GM18499 (cell line): Measurements from ENCODE around the gene U2AF2.

ENCODE experiments used
- ATAC-seq: cut with Tn5 transposase; IDR thresholded peaks from one replicate; pipeline ENCODE4 v1.9.1; 2021; ENCODE audit warnings: moderate number of reproducible peaks; ENCODE audit not compliant: insufficient read depth, unreplicated experiment

Gene U2AF2

DNA sequence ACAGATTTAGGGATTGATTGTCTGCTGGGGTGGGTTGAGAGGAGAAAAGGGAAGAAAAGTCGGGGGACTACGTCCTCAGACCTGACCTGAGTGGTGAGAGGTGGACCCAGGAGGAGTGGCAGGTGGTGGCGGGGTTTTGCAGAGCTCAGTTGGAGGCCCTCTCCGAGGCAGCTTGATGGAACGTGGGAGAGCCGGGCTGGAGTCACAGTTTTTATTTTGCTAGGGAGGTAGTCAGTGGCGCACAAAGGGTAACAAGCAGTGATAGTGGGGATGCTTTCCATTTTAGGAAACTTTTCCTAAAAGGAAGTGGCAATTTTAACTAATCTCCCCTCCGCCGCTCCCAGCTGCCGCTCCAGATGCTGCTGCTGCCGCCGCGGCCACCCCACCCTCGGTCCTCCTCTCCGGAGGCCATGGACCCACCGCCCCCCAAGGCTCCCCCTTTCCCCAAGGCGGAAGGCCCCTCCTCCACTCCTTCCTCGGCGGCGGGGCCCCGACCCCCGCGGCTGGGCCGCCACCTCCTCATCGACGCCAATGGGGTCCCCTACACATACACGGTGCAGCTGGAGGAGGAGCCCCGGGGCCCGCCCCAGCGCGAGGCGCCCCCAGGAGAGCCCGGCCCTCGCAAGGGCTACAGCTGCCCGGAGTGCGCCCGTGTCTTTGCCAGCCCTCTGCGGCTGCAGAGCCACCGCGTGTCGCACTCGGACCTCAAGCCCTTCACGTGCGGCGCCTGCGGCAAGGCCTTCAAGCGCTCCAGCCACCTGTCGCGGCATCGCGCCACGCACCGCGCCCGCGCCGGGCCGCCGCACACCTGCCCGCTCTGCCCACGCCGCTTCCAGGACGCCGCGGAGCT lies 12.5 kb upstream of the U2AF2 start:
- no peak for ATAC-seq

DNA sequence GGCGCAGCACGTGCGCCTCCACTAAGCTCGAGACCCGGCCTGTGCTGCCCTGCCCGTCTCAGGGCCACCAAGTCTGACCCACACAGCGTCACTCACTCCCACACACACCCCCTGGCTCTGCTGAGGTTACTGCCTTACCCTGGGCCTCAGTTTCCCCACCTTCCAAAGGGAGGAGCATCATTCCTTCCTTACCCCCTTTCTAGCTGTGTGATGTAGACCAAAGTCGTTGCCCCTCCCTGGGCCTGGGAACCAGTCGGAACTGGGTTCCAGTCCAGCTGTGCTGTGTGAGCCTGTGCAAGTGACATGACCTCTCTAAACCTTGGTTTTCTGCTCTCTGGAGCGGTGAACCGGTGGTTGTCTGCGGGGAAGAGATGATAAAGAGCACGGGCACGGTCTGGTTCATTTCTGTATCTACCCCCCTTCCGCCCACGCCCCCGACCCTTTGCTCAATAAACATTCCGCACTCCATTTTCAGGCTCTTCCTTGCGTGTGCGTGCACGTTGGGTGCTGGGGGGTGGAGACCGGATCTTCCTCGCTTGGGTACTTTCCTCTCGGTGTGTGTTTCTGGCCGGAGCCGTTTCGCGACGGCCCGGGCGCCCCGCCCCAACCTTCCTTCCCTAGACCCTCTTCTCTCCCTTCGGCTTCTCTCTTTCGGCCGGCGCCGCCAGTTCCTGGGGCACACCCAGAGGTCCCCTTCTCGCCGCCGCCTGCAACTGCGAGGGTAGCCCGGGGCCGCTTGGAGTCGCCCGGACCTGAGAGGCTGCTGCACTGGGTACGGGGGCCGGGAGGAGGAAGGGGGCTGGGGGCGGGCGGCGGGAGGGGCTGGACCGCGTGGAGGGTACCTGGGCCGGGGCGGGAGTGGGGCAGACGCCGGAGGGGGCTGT lies 11.6 kb upstream of the U2AF2 start, which contains the start of gene ZNF581:
Gene ZNF581 (plus strand): TSS at position 647 of the 884 bp plus-strand sequence. CDS start 923 bp downstream, outside the sequence.
- ATAC-seq: no peak

DNA sequence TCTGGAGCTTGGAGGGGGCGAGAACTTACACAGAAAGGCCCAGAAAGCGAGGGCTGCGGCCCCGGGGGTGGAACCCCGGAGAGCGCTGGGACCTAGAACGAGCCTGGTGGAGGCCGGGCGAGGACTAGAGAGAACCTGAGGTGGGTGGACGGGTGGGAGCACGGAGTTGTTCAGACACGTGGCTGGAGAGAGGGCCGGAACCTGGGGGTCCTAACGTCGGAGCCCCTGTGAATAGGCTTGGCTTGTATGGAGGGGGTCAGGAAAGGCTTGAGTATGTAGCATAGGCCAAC lies 11.0 kb upstream of the U2AF2 start:
- no peak for ATAC-seq

DNA sequence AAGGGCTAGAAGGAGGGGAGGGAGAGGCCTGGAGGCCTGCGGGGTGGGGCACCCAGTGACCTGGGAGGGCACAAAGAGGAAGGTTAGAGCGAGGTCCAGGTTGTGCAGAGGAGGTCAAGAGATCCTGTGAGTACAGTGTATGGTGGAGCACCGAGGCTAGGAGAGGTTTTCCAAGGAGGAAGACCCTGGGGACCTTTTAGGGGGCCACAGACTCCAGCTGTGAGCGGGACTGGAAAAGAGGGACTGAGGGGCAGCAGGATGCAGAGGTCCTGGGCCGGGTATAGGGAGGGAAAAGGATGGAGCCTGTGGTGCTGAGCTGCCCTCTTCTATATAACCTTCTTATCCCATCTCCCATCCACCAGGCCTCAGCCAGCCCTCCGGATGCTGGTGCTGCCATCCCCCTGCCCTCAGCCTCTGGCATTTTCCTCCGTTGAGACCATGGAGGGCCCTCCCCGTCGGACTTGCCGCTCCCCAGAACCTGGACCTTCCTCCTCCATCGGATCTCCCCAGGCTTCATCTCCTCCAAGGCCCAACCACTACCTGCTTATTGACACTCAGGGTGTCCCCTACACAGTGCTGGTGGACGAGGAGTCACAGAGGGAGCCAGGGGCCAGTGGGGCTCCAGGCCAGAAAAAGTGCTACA lies 10.5 kb upstream of the U2AF2 start:
- ATAC-seq: no peak

DNA sequence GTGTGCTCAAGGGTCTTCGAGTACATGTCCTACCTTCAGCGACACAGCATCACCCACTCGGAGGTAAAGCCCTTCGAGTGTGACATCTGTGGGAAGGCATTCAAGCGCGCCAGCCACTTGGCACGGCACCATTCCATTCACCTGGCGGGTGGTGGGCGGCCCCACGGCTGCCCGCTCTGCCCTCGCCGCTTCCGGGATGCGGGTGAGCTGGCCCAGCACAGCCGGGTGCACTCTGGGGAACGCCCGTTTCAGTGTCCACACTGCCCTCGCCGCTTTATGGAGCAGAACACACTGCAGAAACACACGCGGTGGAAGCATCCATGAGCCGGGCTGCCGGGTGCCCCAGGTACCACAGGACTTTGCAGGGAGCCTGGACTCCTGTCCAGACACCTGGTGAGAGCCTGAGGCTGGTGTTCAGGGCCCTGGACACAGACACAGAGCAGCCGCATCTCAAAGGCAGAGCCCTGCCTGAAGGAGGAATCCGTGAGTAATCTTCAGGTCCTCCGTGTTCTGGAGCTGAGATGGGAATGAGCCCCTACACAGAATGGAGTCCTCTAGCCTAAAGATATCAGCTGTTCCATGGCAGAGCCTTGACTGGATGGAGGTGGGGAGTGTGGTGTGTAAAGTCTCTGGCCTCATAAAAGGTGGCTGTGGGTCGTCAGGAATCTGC lies 9.9 kb upstream of the U2AF2 start:
- no peak for ATAC-seq

DNA sequence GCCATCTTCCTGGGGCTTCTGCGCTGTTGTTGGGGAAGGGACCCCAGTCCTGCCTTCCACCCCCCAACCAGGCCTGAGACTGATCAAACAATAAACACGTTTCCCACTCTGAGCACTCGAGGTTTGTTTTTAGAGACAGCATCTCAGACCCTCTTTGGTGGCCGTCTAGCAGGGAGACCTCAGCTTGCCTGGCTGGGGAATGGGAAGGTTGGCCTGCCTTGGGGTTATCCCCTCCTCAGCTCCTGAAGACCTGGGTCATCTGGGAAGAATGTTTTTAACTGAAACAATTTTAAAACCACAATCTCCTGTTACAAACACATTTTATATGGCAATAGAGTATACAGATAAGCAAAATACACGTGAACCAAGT lies 9.3 kb upstream of the U2AF2 start:
- ATAC-seq: no peak

DNA sequence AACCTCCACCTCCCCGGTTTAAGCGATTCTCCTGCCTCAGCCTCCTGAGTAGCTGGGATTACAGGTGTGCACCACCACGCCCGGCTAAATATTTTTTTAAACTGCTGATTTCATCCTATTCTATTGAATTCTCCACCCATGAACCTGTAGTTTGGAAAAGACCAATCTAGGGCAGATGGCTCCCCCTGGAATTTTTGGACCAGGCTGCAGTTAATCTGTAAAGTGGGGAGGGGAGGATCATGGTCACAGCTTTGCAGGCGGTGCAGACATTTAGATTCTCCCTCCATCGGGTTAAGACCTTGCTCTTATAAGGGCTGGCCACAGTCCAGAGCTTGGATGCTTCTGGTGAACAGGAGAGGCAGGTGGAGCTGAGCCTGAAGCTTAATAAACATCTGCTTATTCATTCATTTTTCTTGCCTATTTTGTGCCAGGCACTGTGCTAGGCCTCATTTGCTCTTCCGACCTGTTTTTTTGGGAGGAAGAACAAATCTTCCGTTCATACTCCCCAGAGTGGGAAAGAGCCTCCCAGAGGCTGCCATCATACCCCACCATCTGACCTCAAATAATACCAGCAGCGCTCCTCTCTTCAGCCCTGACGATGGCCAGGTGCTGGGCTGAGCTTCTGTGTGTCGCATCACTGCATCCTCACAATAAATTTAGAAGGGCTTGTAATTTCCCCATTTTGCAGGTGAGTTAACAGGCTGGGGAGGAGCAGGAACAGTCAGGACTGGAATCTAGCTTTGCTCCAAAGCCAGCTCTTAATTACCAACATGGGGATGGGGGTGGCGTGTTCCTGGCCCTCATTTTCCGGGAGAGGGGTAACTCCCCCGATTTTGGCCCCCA lies 7.7 kb upstream of the U2AF2 start:
- no peak for ATAC-seq

DNA sequence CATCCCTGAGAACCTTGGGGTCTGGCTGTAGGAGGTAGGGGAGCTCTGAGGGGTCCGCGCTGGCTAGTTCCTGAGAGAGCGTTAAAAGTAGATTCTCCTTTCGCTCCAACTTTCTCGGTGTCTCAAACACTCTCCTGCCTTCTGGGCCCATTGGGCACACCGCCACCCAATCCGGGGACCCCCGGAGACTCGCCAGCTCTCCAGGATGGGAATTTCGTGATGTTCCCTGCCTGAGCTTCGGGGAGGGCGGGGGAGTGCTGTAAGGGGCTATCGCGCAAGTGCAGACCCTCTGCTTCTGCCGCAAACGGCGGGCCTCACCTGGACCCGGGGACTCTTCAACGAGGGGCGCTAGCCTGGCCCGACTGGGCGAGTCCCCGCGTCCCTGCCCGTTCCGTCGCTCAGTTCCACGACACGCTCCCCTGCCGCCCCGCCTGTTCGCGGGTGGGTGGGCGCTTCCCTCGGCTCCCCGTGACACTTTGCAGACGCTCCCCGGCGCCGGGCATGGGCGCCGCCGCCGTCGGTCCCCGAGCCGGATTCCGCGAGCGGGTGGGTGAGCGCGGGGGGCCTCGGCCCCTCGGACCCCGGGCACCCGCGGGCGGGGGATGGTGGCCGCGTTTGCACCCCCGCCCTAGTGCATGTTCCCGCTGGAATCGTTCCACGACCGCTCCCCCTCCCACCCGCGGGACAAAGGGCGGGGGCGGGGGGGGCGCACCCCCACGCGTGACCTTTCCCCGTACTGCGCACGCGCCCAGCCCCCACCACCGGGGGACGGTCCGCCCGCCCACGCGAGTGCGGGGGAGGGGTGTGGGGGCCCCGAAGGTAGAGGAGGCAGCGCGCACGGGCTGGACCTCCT lies 6.9 kb upstream of the U2AF2 start, which contains the start of gene CCDC106:
Gene CCDC106 (plus strand): TSS at position 481 of the 853 bp plus-strand sequence. CDS start 835 bp downstream, outside the sequence.
- ATAC-seq: no peak

DNA sequence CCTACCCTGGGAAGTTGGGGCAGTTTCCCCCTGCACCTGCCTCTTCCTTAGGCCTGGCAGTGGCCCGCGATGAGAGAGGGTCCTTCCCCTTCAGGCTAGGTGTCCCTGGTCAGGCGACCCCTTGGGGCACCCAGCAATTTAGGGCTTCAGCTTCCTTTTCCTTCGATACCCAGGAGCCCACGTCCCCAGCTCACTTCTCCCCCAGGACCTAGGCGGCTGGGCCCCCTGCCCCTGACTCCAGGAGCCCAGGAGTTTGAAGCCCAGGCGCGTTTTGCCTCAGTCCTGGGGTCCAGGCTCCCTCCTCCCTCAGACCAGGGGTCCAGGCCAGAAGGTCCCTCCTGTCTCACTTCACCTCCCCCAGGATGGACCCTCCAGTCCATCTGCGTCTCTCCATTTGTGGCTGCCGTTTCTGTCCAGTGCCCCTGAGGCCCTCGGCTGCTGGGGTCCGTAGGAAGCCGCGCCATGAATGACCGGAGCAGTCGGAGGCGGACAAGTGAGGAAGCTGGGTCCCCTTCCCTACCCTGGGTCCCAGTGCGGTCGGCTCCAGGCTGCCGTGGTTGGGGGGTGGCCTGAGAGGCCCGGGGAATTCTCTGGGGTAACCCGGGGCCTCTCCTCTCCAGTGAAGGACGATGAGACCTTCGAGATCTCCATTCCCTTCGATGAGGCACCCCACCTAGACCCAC lies 6.1 kb upstream of the U2AF2 start:
- ATAC-seq: no peak

DNA sequence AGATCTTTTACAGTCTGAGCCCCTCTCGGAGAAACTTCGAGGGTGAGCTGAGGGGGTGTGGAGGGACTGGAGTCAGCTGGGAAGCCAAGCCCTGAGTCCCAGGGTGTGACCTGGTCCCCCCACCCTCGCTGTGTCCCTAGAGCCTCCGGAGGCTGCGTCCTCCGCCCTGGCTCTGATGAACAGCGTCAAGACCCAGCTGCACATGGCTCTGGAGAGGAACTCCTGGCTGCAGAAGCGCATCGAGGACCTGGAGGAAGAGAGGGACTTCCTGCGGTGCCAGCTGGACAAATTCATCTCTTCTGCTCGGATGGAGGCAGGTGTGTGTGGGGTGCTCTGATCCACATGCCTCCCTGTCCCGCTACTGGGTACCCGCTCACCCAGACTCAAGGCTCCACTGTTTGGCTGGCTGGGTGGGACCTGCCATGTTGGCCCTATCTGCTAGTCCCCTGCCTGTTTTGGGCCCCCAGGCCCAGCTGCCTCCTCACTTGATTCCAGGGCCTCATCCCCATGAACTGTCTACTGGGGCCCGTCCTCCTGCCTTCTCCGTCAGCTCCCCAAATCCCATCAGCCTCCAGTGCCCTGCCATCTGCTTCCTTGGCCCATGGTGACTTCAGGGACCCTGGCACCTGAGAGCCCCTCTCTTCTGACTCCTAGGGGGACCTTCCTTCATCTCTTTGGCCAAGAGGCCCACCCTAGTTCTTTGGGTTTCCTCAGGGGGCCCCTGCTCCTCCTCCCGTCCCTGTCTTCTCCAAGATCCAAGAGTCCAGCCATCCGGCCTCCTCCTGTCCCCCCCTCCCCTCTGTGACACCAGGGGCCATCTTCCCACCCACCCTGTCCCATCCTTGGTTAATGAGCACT lies 5.3 kb upstream of the U2AF2 start:
- no peak for ATAC-seq

DNA sequence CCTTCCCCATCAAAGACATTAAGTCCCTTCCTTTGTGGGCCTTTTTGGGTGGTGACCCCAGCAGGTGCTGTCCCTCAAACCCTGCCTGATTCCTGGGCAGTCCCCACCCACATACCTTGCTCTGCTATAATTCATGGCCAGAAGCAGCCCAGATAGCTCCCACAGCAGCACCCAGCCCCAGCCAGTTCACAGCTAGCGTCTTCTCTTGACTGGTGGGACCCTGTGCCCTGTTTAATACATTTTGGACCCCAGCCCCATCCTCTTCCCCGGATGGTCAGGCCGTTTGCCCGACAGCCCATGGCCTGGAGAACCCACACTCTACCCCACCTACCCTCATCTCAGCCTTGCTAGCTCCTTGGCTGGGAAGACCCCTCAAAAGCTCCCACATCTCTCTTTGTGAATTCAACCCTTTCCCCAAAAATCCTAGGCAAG lies 4.7 kb upstream of the U2AF2 start:
- ATAC-seq: no peak

DNA sequence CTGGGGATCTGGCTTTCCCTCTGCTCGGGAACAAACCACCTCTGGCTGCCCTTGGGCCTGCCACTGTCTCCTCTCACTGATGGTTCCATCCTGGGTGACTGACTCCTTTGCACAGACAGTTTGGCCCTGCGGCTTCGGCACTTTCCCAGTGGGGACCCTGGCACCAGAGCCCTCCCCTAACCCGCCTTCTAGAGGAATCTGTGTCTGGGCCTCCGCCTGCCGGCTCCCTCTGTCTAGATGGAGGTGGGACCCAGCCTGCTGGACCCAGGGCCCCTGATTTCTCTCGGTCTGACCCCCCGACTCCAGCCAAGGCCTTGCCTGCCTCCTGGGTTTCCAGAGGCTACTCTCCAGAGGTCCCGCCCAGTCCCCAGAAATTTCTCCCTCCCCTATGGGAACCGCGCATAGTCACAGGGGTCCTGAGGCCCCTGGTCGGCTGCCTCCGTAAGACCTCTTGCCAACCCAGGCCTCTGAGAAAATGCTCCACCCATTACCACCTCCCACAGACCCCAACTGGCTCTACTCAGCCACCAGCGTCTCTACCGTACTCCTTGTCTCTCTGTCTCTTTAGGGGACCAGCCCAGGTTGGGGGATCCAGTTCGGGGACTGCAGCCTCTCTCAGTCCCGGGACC lies 4.1 kb upstream of the U2AF2 start:
- no peak for ATAC-seq

DNA sequence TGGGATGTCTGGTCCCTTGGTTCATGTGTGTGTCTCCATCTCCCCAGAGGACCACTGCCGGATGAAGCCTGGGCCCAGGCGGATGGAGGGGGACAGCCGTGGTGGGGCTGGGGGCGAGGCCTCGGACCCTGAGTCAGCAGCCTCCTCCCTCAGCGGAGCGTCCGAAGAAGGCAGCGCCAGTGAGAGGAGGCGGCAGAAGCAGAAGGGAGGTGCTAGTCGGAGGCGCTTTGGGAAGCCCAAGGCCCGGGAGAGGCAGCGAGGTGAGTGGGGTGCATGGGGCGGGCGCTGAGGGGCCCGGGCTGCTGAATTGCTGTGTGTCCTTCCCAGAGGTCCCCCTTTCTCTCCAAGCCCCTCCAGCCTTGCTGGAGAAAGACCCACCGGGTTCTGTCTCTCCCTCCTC lies 3.6 kb upstream of the U2AF2 start:
- no peak for ATAC-seq

DNA sequence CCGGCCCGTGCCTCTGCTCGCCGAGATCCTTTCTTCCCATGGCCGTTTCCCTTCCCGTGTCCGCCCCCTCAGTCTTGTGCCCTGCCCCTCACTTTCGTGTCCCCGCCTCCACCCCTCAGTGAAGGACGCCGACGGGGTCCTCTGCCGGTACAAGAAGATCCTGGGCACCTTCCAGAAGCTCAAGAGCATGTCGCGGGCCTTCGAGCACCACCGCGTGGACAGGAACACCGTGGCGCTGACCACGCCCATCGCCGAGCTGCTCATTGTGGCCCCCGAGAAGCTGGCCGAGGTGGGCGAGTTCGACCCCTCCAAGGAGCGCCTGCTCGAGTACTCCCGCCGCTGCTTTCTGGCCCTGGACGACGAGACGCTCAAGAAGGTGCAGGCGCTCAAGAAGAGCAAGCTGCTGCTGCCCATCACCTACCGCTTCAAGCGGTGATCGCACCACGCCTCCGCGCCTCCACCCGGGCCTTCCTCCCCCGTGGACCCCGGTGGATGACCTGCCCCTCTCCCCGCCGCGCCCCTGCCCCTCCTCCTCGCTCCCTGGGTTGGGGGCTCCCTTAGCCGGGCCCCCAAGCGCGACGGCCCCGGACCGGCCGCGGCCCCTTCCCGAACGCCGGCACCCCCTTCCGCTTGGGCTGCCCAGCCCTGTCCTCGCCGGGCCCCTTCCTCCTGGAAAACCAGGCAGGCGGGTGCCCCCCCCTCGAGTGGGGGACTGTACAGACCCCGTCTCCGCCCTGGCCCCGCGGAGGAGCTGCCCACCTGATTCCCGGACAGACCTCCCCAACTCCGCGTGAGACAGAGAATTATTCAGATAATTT lies 2.3 kb upstream of the U2AF2 start:
- ATAC-seq: no peak

DNA sequence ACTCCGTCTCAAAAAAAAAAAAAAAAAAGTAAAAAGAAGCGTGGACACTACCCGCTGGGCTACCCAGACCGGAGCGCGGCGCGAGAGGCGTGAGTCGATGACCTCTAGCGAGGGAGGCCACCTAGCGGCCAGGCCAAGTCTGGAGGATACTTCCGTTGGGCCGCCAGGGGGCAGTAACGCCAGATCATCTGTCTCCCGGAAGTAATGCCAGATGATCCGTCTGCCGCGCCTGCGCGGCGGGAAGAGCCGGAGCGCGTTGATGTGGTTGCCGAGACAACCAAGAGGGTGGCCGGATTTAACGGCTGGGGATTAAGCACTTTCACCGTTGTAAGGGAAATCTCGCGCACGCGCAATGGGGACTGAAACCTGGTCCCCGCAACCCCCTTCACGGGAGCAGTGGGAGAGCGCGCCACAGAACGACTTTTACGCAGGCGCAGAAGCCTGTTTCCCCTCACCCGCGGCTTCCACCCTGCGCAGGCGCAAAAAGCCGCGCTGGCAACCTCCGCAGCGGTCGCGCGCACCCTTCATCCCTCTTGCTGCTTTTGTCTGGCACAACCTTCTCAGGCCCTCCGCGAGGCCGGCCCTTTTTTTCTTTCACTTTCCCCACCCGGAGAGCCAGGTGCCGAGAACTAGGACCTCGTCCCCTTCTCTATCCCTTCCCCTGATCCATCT lies 1.0 kb upstream of the U2AF2 start:
- peak; percentile 24 for ATAC-seq
